SK-N-SH treated with all-trans-retinoic acid at 6 μM for 48 hours (cell line): ENCODE measurements around the gene DGKZ.

Experiments used
- ATAC-seq: fragments of 200-7000 bp; cut with Tn5 transposase; 3 replicates; pipeline ENCODE4 v1.9.1; 2020; ENCODE audit warnings: mild to moderate bottlenecking, moderate library complexity
- ARNTL ChIP-seq: fragments of 450-650 bp; formaldehyde crosslinking; IDR thresholded peaks from 2 replicates; pipeline ENCODE4 v1.5.0; 2020; ENCODE audit warnings: low read depth, mild to moderate bottlenecking, moderate library complexity, borderline replicate concordance
- BACH2 ChIP-seq: fragments of 250-450 bp; sonication (Bioruptor Pico); IDR thresholded peaks from 2 replicates; pipeline ENCODE4 v1.9.0; 2021; ENCODE audit warnings: mild to moderate bottlenecking, borderline replicate concordance
- ESRRG ChIP-seq: fragments of 250-450 bp; sonication (Bioruptor Pico); IDR thresholded peaks from 2 replicates; pipeline ENCODE4 v1.6.1; 2021; ENCODE audit warnings: mild to moderate bottlenecking
- GLIS3 ChIP-seq: fragments of 250-450 bp; sonication (Bioruptor Pico); IDR thresholded peaks from 2 replicates; pipeline ENCODE4 v1.5.0; 2020; ENCODE audit warnings: mild to moderate bottlenecking, moderate library complexity
- ISL1 ChIP-seq: fragments of 250-450 bp; sonication (Bioruptor Pico); IDR thresholded peaks from 2 replicates; pipeline ENCODE4 v2.1.2; 2022; ENCODE audit warnings: mild to moderate bottlenecking, moderate library complexity
- OSR1 ChIP-seq: fragments of 250-450 bp; sonication (Bioruptor Pico); IDR thresholded peaks from 2 replicates; pipeline ENCODE4 v1.8.0; 2022; ENCODE audit warnings: moderate library complexity, mild to moderate bottlenecking, inconsistent platforms
- PPARA ChIP-seq: fragments of 250-450 bp; sonication (Bioruptor Pico); IDR thresholded peaks from 2 replicates; pipeline ENCODE4 v1.5.0; 2020; ENCODE audit warnings: mild to moderate bottlenecking, borderline replicate concordance
- RARB ChIP-seq: fragments of 250-450 bp; sonication (Bioruptor Pico); IDR thresholded peaks from 2 replicates; pipeline ENCODE4 v1.8.0; 2021; ENCODE audit warnings: mild to moderate bottlenecking, moderate library complexity
- SNAI2 ChIP-seq: fragments of 250-450 bp; sonication (Bioruptor Pico); IDR thresholded peaks from 2 replicates; pipeline ENCODE4 v1.5.0; 2020; ENCODE audit warnings: mild to moderate bottlenecking, moderate library complexity
- TCF4 ChIP-seq: fragments of 250-450 bp; sonication (Bioruptor Pico); IDR thresholded peaks from 2 replicates; pipeline ENCODE4 v1.8.0; 2021; ENCODE audit warnings: mild to moderate bottlenecking, moderate library complexity, borderline replicate concordance
- TOX ChIP-seq: fragments of 250-450 bp; sonication (Bioruptor Pico); IDR thresholded peaks from 2 replicates; pipeline ENCODE4 v1.8.0; 2021; ENCODE audit warnings: mild to moderate bottlenecking, moderate library complexity, borderline replicate concordance
- ZC3H10 ChIP-seq: fragments of 250-450 bp; sonication (Bioruptor Pico); IDR thresholded peaks from 2 replicates; pipeline ENCODE4 v1.5.1; 2021; ENCODE audit warnings: mild to moderate bottlenecking, moderate library complexity
- ZFP3 ChIP-seq: fragments of 250-450 bp; sonication (Bioruptor Pico); IDR thresholded peaks from 2 replicates; pipeline ENCODE4 v1.5.0; 2020; ENCODE audit warnings: mild to moderate bottlenecking, moderate library complexity
- ZFP30 ChIP-seq: fragments of 450-650 bp; formaldehyde crosslinking; IDR thresholded peaks from 2 replicates; pipeline ENCODE4 v1.5.0; 2022; ENCODE audit warnings: mild to moderate bottlenecking, moderate library complexity
- ZNF565 ChIP-seq: fragments of 450-650 bp; formaldehyde crosslinking; conservative IDR thresholded peaks from 2 replicates; pipeline ENCODE4 v1.5.0; 2020; ENCODE audit warnings: low read depth, mild to moderate bottlenecking, moderate library complexity
- ZNF8 ChIP-seq: fragments of 450-650 bp; formaldehyde crosslinking; IDR thresholded peaks from 2 replicates; pipeline ENCODE4 v1.5.0; 2020; ENCODE audit warnings: mild to moderate bottlenecking, moderate library complexity
- TF ChIP-seq, protein P1 (sequence below): fragments of 250-450 bp; sonication (Bioruptor Pico); IDR thresholded peaks from 2 replicates; pipeline ENCODE4 v1.5.0; 2020; ENCODE audit warnings: mild to moderate bottlenecking, moderate library complexity
- TF ChIP-seq, protein P2 (sequence below): fragments of 250-450 bp; sonication (Bioruptor Pico); IDR thresholded peaks from 2 replicates; pipeline ENCODE4 v1.8.0; 2020; ENCODE audit warnings: mild to moderate bottlenecking, moderate library complexity, borderline replicate concordance
- TF ChIP-seq, protein P3 (sequence below): fragments of 250-450 bp; sonication (Bioruptor Pico); IDR thresholded peaks from 2 replicates; pipeline ENCODE4 v1.5.1; 2021; ENCODE audit warnings: mild to moderate bottlenecking, moderate library complexity
- TF ChIP-seq, protein P4 (sequence below): fragments of 250-450 bp; sonication (Bioruptor Pico); IDR thresholded peaks from 2 replicates; pipeline ENCODE4 v1.8.0; 2021; ENCODE audit warnings: low read depth, mild to moderate bottlenecking, moderate library complexity, borderline replicate concordance
- TF ChIP-seq, protein P5 (sequence below): fragments of 250-450 bp; sonication (Bioruptor Pico); IDR thresholded peaks from 2 replicates; pipeline ENCODE4 v1.5.1; 2020; ENCODE audit warnings: low read depth, mild to moderate bottlenecking, moderate library complexity

The DGKZ gene

DNA sequence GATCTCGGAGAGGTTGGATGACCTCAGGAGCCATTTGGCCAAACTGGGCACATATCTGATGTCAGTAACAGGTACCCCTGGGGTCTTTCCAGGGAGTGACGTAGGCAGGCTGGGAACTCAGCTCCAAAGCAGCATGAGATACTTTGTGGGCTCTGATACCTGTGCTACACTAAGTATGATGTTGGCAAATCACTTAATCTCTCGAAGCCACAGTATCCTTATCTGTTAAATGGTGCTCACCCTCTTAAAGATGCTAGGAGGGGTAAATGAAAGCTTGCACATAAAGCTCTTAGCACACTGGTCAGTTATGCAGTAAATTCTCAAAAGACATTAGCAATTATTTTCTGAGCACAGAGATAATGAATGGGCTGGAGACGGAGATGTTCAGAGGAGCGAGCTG lies 17.1 kb upstream of the DGKZ start:
- no peak for ATAC-seq
- TF ChIP-seq RARB (CRISPR knock-in tag): no peak
- TF ChIP-seq, protein P1, sequence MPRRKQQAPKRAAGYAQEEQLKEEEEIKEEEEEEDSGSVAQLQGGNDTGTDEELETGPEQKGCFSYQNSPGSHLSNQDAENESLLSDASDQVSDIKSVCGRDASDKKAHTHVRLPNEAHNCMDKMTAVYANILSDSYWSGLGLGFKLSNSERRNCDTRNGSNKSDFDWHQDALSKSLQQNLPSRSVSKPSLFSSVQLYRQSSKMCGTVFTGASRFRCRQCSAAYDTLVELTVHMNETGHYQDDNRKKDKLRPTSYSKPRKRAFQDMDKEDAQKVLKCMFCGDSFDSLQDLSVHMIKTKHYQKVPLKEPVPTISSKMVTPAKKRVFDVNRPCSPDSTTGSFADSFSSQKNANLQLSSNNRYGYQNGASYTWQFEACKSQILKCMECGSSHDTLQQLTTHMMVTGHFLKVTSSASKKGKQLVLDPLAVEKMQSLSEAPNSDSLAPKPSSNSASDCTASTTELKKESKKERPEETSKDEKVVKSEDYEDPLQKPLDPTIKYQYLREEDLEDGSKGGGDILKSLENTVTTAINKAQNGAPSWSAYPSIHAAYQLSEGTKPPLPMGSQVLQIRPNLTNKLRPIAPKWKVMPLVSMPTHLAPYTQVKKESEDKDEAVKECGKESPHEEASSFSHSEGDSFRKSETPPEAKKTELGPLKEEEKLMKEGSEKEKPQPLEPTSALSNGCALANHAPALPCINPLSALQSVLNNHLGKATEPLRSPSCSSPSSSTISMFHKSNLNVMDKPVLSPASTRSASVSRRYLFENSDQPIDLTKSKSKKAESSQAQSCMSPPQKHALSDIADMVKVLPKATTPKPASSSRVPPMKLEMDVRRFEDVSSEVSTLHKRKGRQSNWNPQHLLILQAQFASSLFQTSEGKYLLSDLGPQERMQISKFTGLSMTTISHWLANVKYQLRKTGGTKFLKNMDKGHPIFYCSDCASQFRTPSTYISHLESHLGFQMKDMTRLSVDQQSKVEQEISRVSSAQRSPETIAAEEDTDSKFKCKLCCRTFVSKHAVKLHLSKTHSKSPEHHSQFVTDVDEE (CRISPR knock-in tag): no peak
- no peak for TF ChIP-seq ARNTL (CRISPR knock-in tag)
- TF ChIP-seq PPARA: no peak
- TF ChIP-seq ZNF8 (CRISPR knock-in tag): no peak
- TF ChIP-seq ZFP30 (CRISPR knock-in tag): no peak
- no peak for TF ChIP-seq SNAI2
- TF ChIP-seq ISL1 (CRISPR knock-in tag): no peak
- TF ChIP-seq, protein P2, sequence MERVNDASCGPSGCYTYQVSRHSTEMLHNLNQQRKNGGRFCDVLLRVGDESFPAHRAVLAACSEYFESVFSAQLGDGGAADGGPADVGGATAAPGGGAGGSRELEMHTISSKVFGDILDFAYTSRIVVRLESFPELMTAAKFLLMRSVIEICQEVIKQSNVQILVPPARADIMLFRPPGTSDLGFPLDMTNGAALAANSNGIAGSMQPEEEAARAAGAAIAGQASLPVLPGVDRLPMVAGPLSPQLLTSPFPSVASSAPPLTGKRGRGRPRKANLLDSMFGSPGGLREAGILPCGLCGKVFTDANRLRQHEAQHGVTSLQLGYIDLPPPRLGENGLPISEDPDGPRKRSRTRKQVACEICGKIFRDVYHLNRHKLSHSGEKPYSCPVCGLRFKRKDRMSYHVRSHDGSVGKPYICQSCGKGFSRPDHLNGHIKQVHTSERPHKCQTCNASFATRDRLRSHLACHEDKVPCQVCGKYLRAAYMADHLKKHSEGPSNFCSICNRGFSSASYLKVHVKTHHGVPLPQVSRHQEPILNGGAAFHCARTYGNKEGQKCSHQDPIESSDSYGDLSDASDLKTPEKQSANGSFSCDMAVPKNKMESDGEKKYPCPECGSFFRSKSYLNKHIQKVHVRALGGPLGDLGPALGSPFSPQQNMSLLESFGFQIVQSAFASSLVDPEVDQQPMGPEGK (CRISPR knock-in tag): no peak
- no peak for TF ChIP-seq OSR1 (CRISPR knock-in tag)
- TF ChIP-seq, protein P3, sequence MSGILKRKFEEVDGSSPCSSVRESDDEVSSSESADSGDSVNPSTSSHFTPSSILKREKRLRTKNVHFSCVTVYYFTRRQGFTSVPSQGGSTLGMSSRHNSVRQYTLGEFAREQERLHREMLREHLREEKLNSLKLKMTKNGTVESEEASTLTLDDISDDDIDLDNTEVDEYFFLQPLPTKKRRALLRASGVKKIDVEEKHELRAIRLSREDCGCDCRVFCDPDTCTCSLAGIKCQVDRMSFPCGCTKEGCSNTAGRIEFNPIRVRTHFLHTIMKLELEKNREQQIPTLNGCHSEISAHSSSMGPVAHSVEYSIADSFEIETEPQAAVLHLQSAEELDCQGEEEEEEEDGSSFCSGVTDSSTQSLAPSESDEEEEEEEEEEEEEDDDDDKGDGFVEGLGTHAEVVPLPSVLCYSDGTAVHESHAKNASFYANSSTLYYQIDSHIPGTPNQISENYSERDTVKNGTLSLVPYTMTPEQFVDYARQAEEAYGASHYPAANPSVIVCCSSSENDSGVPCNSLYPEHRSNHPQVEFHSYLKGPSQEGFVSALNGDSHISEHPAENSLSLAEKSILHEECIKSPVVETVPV (CRISPR knock-in tag): no peak
- TF ChIP-seq ESRRG: no peak
- TF ChIP-seq, protein P4, sequence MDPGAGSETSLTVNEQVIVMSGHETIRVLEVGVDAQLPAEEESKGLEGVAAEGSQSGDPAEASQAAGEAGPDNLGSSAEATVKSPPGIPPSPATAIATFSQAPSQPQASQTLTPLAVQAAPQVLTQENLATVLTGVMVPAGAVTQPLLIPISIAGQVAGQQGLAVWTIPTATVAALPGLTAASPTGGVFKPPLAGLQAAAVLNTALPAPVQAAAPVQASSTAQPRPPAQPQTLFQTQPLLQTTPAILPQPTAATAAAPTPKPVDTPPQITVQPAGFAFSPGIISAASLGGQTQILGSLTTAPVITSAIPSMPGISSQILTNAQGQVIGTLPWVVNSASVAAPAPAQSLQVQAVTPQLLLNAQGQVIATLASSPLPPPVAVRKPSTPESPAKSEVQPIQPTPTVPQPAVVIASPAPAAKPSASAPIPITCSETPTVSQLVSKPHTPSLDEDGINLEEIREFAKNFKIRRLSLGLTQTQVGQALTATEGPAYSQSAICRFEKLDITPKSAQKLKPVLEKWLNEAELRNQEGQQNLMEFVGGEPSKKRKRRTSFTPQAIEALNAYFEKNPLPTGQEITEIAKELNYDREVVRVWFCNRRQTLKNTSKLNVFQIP: no peak
- no peak for TF ChIP-seq GLIS3 (CRISPR knock-in tag)
- TF ChIP-seq TOX: no peak
- no peak for TF ChIP-seq ZC3H10 (CRISPR knock-in tag)
- TF ChIP-seq, protein P5, sequence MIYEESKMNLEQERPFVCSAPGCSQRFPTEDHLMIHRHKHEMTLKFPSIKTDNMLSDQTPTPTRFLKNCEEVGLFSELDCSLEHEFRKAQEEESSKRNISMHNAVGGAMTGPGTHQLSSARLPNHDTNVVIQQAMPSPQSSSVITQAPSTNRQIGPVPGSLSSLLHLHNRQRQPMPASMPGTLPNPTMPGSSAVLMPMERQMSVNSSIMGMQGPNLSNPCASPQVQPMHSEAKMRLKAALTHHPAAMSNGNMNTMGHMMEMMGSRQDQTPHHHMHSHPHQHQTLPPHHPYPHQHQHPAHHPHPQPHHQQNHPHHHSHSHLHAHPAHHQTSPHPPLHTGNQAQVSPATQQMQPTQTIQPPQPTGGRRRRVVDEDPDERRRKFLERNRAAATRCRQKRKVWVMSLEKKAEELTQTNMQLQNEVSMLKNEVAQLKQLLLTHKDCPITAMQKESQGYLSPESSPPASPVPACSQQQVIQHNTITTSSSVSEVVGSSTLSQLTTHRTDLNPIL (CRISPR knock-in tag): no peak
- TF ChIP-seq BACH2 (CRISPR knock-in tag): no peak
- no peak for TF ChIP-seq ZNF565
- TF ChIP-seq TCF4: no peak

DNA sequence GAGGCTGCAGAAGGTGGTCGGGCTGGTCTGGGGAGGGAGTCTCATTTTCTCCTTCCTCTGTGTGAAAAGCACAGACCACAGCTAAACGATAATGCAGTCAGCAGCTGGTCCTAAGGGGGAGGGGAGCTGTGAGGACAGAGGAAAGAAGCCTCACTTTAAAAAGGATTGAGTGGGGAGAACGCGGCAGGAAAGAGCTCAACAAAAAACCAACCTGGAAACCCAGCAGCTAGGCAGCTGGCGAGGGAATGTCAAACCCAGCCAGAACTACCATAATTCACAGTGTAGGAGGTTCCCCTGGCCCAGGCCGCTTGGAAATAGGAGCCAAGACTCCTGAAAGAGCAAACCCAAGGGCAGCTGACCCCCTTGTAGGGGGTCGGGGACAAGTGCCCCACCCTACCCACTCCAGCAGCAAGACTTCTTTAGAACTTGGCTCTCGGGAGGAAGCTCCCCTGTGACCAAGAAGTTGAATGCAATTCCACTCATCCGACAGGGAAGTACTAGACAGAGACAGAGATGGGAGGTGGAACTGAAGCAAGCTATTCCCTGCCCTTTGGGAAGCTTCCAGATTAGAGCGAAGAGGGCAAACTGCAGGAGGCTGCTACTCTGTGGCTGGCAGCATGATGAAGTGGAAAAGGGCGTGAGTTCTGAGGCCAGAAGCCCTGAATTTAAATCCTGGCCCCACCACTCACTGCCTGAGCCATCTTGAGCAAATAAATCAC lies 16.5 kb upstream of the DGKZ start:
- ATAC-seq: no peak
- TF ChIP-seq ARNTL (CRISPR knock-in tag) (no peak), TCF4 (no peak), OSR1 (CRISPR knock-in tag) (no peak), ZFP3 (no peak), ZNF8 (CRISPR knock-in tag) (no peak)
- TF ChIP-seq, protein P4: no peak
- TF ChIP-seq, protein P1 (CRISPR knock-in tag): no peak
